Osteocyte (in vitro differentiated cells): ENCODE measurements around the gene MAP1LC3C. TPM values are rescaled to one million over a fixed set of nuclear protein-coding genes. Genes with fewer than 3 reads are reported as not detected.
A peak's percentile ranks its signal among the peaks of the same experiment; 100 is the strongest.

Experiments used
- DNase-seq: peaks from one replicate; pipeline ENCODE4 v3.0.0; 2021; ENCODE audit warnings: mixed read lengths; ENCODE audit not compliant: unreplicated experiment; ENCODE audit errors: extremely low spot score
- H3K27ac Mint-ChIP-seq: one replicate; pipeline ENCODE4 v1.8.0; 2021; ENCODE audit warnings: mild to moderate bottlenecking, mixed read lengths; ENCODE audit not compliant: unreplicated experiment
- H3K27me3 Mint-ChIP-seq: one replicate; pipeline ENCODE4 v1.8.0; 2021; ENCODE audit warnings: mixed read lengths; ENCODE audit not compliant: unreplicated experiment
- H3K36me3 Mint-ChIP-seq: one replicate; pipeline ENCODE4 v1.8.0; 2021; ENCODE audit warnings: mixed read lengths; ENCODE audit not compliant: unreplicated experiment
- H3K4me1 Mint-ChIP-seq: one replicate; pipeline ENCODE4 v1.8.0; 2021; ENCODE audit warnings: mixed read lengths; ENCODE audit not compliant: unreplicated experiment
- H3K4me3 Mint-ChIP-seq: one replicate; pipeline ENCODE4 v1.8.0; 2021; ENCODE audit warnings: mild to moderate bottlenecking, moderate library complexity, mixed read lengths; ENCODE audit not compliant: unreplicated experiment
- H3K9me3 Mint-ChIP-seq: one replicate; pipeline ENCODE4 v1.8.0; 2021; ENCODE audit warnings: mixed read lengths; ENCODE audit not compliant: unreplicated experiment
- CTCF ChIP-seq: fragments of 200-600 bp; sonication (generic); IDR thresholded peaks from 2 replicates; pipeline ENCODE4 v1.5.0; 2021; ENCODE audit warnings: antibody characterized with exemption, mild to moderate bottlenecking, moderate library complexity
- total RNA-seq: library from RNA; stranded (reverse); gene quantifications from 2 replicates; pipeline ENCODE4 v1.2.1, GENCODE V29; 2021

The MAP1LC3C gene
- total RNA-seq, 1 donor from 2014 or later = not detected

- Mint-ChIP-seq H3K9me3 (no peaks in the 10 kb centered on the region), H3K4me3 (no peak overlapping the region), H3K27me3 (peaks cover 5% of the 10 kb centered on the region), H3K27ac (no peak overlapping the region), H3K4me1 (no peaks in the 10 kb centered on the region), H3K36me3 (no peaks in the 10 kb centered on the region)
- DNase-seq = no peak
- no peak for TF ChIP-seq CTCF
These were observed 26.8 kb upstream of the MAP1LC3C start for GRCh38 chr1:242025681-242026080.

DNA sequence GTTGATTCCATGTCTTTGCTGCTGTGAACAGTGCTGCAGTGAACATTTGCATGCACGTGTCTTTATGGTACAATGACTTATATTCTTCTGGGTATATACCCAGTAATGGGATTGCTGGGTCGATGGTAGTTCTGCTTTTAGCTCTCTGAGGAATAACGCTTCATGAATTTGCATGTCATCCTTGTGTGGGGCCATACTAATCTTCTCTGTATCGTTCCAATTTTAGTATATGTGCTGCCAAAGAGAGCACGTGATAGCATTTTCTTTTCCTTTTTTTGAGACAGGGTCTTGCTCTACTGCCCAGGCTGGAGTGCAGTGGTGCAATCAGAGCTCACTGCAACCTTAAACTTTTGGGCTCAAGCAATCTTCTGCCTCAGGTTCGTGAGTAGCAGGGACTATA is 24.9 kb upstream of the MAP1LC3C start:
- Mint-ChIP-seq H3K27me3 (peaks cover 5% of the 10 kb centered on the region), H3K27ac (no peak overlapping the region), H3K4me3 (no peak overlapping the region), H3K4me1 (peaks cover 5% of the 10 kb centered on the region), H3K36me3 (no peaks in the 10 kb centered on the region), H3K9me3 (no peaks in the 10 kb centered on the region)
- no peak for DNase-seq
- TF ChIP-seq CTCF = no peak

- peaks cover 4% of the 10 kb centered on the region for H3K27me3 Mint-ChIP-seq
- no peak for DNase-seq
- peaks cover 5% of the 10 kb centered on the region for H3K4me1 Mint-ChIP-seq
- H3K9me3 Mint-ChIP-seq = no peaks in the 10 kb centered on the region
- H3K4me3 Mint-ChIP-seq = no peak overlapping the region
- no peak overlapping the region for H3K27ac Mint-ChIP-seq
- TF ChIP-seq CTCF = no peak
- no peaks in the 10 kb centered on the region for H3K36me3 Mint-ChIP-seq
These were observed 20.1 kb upstream of the MAP1LC3C start for GRCh38 chr1:242019018-242019417.

- peak; percentile 79 for TF ChIP-seq CTCF
- Mint-ChIP-seq H3K4me1 (peaks cover 5% of the 10 kb centered on the region), H3K36me3 (no peaks in the 10 kb centered on the region), H3K4me3 (no peak overlapping the region), H3K9me3 (no peaks in the 10 kb centered on the region), H3K27me3 (peaks cover 4% of the 10 kb centered on the region), H3K27ac (no peak overlapping the region)
- DNase-seq = no peak
These were observed 18.8 kb upstream of the MAP1LC3C start for GRCh38 chr1:242017580-242018233.

DNA sequence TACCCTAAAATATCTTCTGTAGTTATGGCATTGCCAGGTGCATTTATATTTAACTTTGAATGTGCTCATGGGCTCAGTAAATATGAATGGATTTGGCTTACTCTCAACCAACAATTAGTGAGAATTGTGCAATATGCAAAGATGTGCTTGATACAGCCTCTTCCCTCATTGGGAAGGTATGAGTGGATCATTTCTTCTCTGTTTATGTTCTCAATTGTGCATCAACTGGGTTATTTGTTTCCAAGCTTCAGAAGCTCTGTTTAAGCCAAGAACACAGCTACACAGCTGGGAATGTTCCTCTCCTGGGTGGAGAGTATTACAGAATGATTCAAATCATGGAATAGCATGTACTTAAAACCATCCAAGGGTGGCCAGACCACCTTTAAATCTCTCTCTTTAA is 17.6 kb upstream of the MAP1LC3C start:
- Mint-ChIP-seq H3K27ac (no peak overlapping the region), H3K4me3 (no peak overlapping the region), H3K36me3 (no peaks in the 10 kb centered on the region), H3K4me1 (peaks cover 5% of the 10 kb centered on the region), H3K27me3 (peaks cover 4% of the 10 kb centered on the region), H3K9me3 (no peaks in the 10 kb centered on the region)
- no peak for TF ChIP-seq CTCF
- no peak for DNase-seq
